ENCODE data around the gene ELP4. TPM values are rescaled to one million over a fixed set of nuclear protein-coding genes. Genes with fewer than 3 reads are reported as not detected.
"Not testable (repeated sequence)": the region's sequence is repeated elsewhere in the genome, so short reads cannot be mapped to it uniquely, and the experiment has no call there.

The ELP4 gene
- total RNA-seq, 1 donor from 2014 or later: 147 TPM

DNA sequence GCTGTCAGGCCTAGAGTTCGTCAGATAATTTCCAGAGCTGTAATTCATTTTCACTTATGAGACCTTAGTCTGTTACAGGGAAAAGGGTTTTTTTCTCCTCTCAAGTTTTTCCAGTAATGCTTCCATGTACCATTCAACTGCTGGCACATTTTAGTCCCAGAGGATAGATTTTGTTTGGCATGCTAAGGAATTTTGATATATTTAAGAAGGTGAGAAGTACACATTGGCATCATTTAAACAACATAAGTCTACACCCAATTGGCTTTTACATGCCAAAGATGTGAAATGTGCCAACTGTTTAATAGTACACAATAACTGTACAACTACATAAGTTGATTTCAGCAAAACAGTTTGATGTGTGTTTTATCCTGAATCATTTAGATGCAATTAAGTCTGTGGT is 230.6 kb downstream of the ELP4 start:
- Mint-ChIP-seq H3K36me3 (peaks cover 32% of the 10 kb centered on the region), H3K27me3 (ENCODE audit: insufficient read depth, low read depth) (peaks cover 2% of the 10 kb centered on the region), H3K4me1 (no peaks in the 10 kb centered on the region), H3K4me3 (no peak overlapping the region), H3K27ac (no peak overlapping the region), H3K9me3 (peaks cover 62% of the 10 kb centered on the region)
- Histone ChIP-seq H3K36me3 (peaks cover 19% of the 10 kb centered on the region), H3K27me3 (no peaks in the 10 kb centered on the region), H2AFZ (replicated peaks) (no peak overlapping the region), H4K20me1 (ENCODE audit: low read depth) (no peaks in the 10 kb centered on the region), H3F3A (ENCODE audit: low read depth) (no peaks in the 10 kb centered on the region), H3K9me3 (ENCODE audit: low read depth) (peaks cover 24% of the 10 kb centered on the region), H3K4me2 (no peak overlapping the region), H3K79me2 (ENCODE audit: low read depth) (no peaks in the 10 kb centered on the region), H3K4me3 (no peak overlapping the region), H3K4me1 (no peaks in the 10 kb centered on the region), H3K9ac (no peak overlapping the region), H3K27ac (no peak overlapping the region)
- no peak for DNase-seq (ENCODE audit: low spot score)
- TF ChIP-seq EZH2phosphoT487 (IDR thresholded peaks at IDR 0.05) (no peak), EZH2 (IDR thresholded peaks at IDR 0.05) (no peak)
- TF ChIP-seq, protein P1, sequence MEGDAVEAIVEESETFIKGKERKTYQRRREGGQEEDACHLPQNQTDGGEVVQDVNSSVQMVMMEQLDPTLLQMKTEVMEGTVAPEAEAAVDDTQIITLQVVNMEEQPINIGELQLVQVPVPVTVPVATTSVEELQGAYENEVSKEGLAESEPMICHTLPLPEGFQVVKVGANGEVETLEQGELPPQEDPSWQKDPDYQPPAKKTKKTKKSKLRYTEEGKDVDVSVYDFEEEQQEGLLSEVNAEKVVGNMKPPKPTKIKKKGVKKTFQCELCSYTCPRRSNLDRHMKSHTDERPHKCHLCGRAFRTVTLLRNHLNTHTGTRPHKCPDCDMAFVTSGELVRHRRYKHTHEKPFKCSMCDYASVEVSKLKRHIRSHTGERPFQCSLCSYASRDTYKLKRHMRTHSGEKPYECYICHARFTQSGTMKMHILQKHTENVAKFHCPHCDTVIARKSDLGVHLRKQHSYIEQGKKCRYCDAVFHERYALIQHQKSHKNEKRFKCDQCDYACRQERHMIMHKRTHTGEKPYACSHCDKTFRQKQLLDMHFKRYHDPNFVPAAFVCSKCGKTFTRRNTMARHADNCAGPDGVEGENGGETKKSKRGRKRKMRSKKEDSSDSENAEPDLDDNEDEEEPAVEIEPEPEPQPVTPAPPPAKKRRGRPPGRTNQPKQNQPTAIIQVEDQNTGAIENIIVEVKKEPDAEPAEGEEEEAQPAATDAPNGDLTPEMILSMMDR (IDR thresholded peaks at IDR 0.05): no peak

DNA sequence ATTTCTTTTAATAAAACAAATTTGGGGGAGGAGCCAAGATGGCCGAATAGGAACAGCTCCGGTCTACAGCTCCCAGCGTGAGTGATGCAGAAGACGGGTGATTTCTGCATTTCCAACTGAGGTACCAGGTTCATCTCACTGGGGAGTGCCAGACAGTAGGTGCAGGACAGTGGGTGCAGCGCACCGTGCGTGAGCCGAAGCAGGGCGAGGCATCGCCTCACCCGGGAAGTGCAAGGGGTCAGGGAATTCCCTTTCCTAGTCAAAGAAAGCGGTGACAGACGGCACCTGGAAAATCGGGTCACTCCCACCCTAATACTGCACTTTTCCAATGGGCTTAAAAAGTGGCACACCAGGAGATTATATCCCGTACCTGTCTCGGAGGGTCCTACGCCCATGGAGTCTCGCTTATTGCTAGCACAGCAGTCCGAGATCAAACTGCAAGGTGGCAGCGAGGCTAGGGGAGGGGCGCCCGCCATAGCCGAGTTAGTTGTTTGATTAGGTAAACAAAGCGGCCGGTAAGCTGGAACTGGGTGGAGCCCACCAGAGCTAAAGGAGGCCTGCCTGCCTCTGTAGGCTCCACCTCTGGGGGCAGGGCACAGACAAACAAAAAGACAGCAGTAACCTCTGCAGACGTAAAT is 231.3 kb downstream of the ELP4 start:
- not testable (repeated sequence) for H2AFZ ChIP-seq (replicated peaks); H3K27me3 ChIP-seq; H3K9ac ChIP-seq; H3F3A ChIP-seq (ENCODE audit: low read depth); H3K27ac ChIP-seq; H3K4me3 Mint-ChIP-seq; H3K4me1 Mint-ChIP-seq; H4K20me1 ChIP-seq (ENCODE audit: low read depth); H3K4me1 ChIP-seq; H3K27me3 Mint-ChIP-seq (ENCODE audit: insufficient read depth, low read depth); H3K4me3 ChIP-seq; DNase-seq (ENCODE audit: low spot score); H3K27ac Mint-ChIP-seq; H3K4me2 ChIP-seq; H3K79me2 ChIP-seq (ENCODE audit: low read depth)
- peaks cover 56% of the 10 kb centered on the region for H3K9me3 Mint-ChIP-seq
- H3K36me3 Mint-ChIP-seq: peaks cover 32% of the 10 kb centered on the region
- H3K36me3 ChIP-seq: peaks cover 19% of the 10 kb centered on the region
- H3K9me3 ChIP-seq (ENCODE audit: low read depth): peaks cover 22% of the 10 kb centered on the region

DNA sequence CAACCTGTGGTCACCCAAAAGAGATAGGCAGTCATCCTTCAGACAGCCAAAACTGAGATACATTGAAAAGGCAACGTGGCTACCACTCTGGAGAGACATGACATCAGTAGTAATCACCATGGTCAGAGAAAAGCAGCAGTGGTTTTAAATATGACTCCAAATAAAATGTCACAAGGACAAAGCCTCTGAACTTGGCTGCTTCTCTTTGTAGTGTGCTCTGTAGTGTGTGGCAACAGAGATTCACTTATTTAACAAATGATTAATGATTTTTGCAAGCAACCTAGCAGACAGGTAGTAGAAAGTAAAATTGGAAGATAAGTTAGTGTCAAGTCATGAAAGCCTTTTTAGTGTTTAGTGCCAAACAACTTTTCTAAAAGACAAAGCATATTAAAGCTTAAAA is 238.0 kb downstream of the ELP4 start:
- Histone ChIP-seq H3K4me2 (no peak overlapping the region), H3K9me3 (ENCODE audit: low read depth) (no peaks in the 10 kb centered on the region), H3K27ac (no peak overlapping the region), H4K20me1 (ENCODE audit: low read depth) (no peaks in the 10 kb centered on the region), H3F3A (ENCODE audit: low read depth) (no peaks in the 10 kb centered on the region), H3K4me1 (no peaks in the 10 kb centered on the region), H2AFZ (replicated peaks) (no peak overlapping the region), H3K27me3 (no peaks in the 10 kb centered on the region), H3K36me3 (no peaks in the 10 kb centered on the region), H3K79me2 (ENCODE audit: low read depth) (no peaks in the 10 kb centered on the region), H3K9ac (no peak overlapping the region), H3K4me3 (no peak overlapping the region)
- Mint-ChIP-seq H3K4me3 (no peak overlapping the region), H3K27ac (no peak overlapping the region), H3K27me3 (ENCODE audit: insufficient read depth, low read depth) (peaks cover 2% of the 10 kb centered on the region), H3K36me3 (peaks cover 19% of the 10 kb centered on the region), H3K9me3 (peaks cover 16% of the 10 kb centered on the region), H3K4me1 (no peaks in the 10 kb centered on the region)
- no peak for DNase-seq (ENCODE audit: low spot score)
- no peak for TF ChIP-seq EZH2 (IDR thresholded peaks at IDR 0.05)
- TF ChIP-seq, protein P1 (IDR thresholded peaks at IDR 0.05): no peak

DNA sequence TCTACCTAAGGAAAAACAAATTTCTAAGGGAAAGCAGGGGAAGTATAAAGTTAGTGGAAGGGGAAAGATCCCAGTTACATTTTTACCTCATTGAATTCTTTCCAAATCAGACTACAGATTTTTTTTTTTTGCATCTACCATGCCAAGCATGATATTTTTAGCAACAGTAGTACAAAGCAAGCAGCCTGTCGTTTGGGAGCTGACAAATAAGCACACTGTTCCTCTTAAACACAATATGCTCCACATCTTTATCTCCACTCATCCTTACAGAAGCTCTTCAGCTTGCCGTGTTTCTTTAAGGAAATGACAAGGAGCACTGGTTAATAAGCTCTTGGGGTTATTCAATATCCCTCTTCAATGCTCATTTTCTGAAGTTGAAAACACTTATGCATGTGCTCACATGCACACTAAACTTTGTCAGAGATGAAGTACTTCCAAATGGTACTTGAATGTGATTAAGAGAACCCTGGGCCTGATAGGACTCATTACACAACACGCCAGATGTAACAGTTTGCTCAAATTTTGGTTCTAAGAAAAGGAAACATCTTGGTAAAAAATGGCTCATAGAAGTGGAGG is 247.8 kb downstream of the ELP4 start:
- Histone ChIP-seq H3F3A (ENCODE audit: low read depth) (peaks cover 48% of the 10 kb centered on the region), H3K36me3 (peaks cover 4% of the 10 kb centered on the region), H4K20me1 (ENCODE audit: low read depth) (no peaks in the 10 kb centered on the region), H3K27me3 (no peaks in the 10 kb centered on the region), H3K4me3 (no peak overlapping the region), H3K27ac (peak overlapping the region; percentile 72), H3K4me2 (peak overlapping the region; percentile 36), H2AFZ (replicated peaks) (no peak overlapping the region), H3K9ac (no peak overlapping the region), H3K4me1 (peaks cover 38% of the 10 kb centered on the region), H3K9me3 (ENCODE audit: low read depth) (no peaks in the 10 kb centered on the region), H3K79me2 (ENCODE audit: low read depth) (peaks cover 4% of the 10 kb centered on the region)
- no peak overlapping the region for H3K4me3 Mint-ChIP-seq
- no peak for DNase-seq (ENCODE audit: low spot score)
- peaks cover 25% of the 10 kb centered on the region for H3K4me1 Mint-ChIP-seq
- no peaks in the 10 kb centered on the region for H3K9me3 Mint-ChIP-seq
- no peaks in the 10 kb centered on the region for H3K27me3 Mint-ChIP-seq (ENCODE audit: insufficient read depth, low read depth)
- no peak for TF ChIP-seq EZH2 (IDR thresholded peaks at IDR 0.05)
- no peak for TF ChIP-seq EZH2phosphoT487 (IDR thresholded peaks at IDR 0.05)
- TF ChIP-seq, protein P1 (IDR thresholded peaks at IDR 0.05): no peak
- peaks cover 6% of the 10 kb centered on the region for H3K36me3 Mint-ChIP-seq
- H3K27ac Mint-ChIP-seq: no peak overlapping the region

All from neural progenitor cell (in vitro differentiated cells).